OCI-LY3 (cell line): ENCODE measurements around the gene LY6G6F.

Source experiments
- EZH2phosphoT487 ChIP-seq: fragments of 200-600 bp; shearing (Covaris generic); IDR thresholded peaks from 2 replicates; pipeline ENCODE4 v1.6.1; 2018; ENCODE audit warnings: antibody characterized with exemption, mixed run types, low read depth
- TF ChIP-seq, protein P1 (sequence below): fragments of 200-600, 300-600 bp; sonication (generic); IDR thresholded peaks from 2 replicates; pipeline ENCODE4 v1.5.1; 2014; ENCODE audit warnings: antibody characterized with exemption, low read length, low read depth

DNA sequence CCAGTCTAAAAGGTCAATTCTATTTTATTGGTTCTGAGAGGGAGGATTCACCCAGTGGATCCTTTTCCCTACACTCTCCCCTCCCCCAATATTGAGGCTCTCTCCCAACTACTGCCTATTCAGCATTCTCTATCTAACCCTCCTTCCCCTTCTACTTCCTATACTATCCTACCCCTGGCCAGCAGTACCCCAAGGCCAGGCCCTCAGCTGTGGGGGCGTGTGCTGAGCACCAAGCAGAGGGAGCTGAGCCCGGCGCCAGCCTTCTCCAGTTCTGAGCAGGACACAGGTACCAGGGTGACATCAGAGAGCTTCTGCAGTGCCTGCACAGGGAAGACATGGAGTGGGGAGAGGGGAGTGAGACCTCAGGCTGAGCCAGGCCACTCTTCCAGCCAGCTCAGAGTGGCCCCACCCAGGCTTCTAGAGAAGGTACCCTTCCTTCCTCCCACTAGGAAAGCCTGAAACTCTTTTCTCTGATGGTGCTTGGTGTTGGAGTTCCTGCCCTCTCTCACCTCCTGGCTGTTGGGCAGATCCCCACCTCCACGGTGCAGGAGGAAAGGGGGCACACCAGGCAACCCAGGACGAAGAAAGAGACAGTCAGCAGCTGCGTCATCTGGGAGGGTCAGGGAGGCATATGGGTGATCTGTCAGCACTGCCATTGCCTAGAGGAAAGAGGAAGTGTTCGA is 20.5 kb downstream of the LY6G6F start:
- TF ChIP-seq, protein P1, sequence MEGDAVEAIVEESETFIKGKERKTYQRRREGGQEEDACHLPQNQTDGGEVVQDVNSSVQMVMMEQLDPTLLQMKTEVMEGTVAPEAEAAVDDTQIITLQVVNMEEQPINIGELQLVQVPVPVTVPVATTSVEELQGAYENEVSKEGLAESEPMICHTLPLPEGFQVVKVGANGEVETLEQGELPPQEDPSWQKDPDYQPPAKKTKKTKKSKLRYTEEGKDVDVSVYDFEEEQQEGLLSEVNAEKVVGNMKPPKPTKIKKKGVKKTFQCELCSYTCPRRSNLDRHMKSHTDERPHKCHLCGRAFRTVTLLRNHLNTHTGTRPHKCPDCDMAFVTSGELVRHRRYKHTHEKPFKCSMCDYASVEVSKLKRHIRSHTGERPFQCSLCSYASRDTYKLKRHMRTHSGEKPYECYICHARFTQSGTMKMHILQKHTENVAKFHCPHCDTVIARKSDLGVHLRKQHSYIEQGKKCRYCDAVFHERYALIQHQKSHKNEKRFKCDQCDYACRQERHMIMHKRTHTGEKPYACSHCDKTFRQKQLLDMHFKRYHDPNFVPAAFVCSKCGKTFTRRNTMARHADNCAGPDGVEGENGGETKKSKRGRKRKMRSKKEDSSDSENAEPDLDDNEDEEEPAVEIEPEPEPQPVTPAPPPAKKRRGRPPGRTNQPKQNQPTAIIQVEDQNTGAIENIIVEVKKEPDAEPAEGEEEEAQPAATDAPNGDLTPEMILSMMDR = no peak
- no peak for TF ChIP-seq EZH2phosphoT487
